Astrocyte (in vitro differentiated cells and primary cell): Measurements from ENCODE around the gene IGF1. TPM values are rescaled to one million over a fixed set of nuclear protein-coding genes. Genes with fewer than 3 reads are reported as not detected.
A peak's percentile ranks its signal among the peaks of the same experiment; 100 is the strongest.

ENCODE experiments used
- DNase-seq: peaks from one replicate; pipeline ENCODE4 v3.0.0-alpha.2; 2010; ENCODE audit warnings: low read depth
- FAIRE-seq: peaks from 2 replicates; lab custom pipeline; 2011; peaks lifted over from hg19 to GRCh38; lab: Jason Lieb, UNC
- H2AFZ ChIP-seq: 2 replicates; pipeline ENCODE4 v1.6.0; 2012; ENCODE audit warnings: low read depth, low read length, inconsistent platforms
- H3K27ac ChIP-seq: 2 replicates; pipeline ENCODE4 v1.5.1; 2011; ENCODE audit warnings: low read depth, low read length, inconsistent platforms
- H3K27me3 ChIP-seq: 2 replicates; pipeline ENCODE4 v1.6.0; 2011; ENCODE audit warnings: low read length, inconsistent platforms; ENCODE audit not compliant: insufficient read depth
- H3K36me3 ChIP-seq: 2 replicates; pipeline ENCODE4 v1.5.1; 2011; ENCODE audit warnings: low read length, inconsistent platforms; ENCODE audit not compliant: insufficient read depth
- H3K4me1 ChIP-seq: 2 replicates; pipeline ENCODE4 v1.5.1; 2011; ENCODE audit warnings: low read length, inconsistent platforms; ENCODE audit not compliant: insufficient read depth
- H3K4me2 ChIP-seq: 2 replicates; pipeline ENCODE4 v1.6.0; 2012; ENCODE audit warnings: low read length, inconsistent platforms
- H3K4me3 ChIP-seq: 2 replicates; pipeline ENCODE4 v1.5.1; 2011; ENCODE audit warnings: low read depth, mild to moderate bottlenecking, low read length, inconsistent platforms; ENCODE audit not compliant: insufficient read depth
- H3K79me2 ChIP-seq: 2 replicates; pipeline ENCODE4 v1.6.0; 2012; ENCODE audit warnings: mild to moderate bottlenecking, low read length, inconsistent platforms; ENCODE audit not compliant: insufficient read depth
- H3K9ac ChIP-seq: 2 replicates; pipeline ENCODE4 v1.6.0; 2012; ENCODE audit warnings: mild to moderate bottlenecking, low read length, inconsistent platforms
- H3K9me3 ChIP-seq: 2 replicates; pipeline ENCODE4 v1.5.1; 2012; ENCODE audit warnings: low read depth, mild to moderate bottlenecking, low read length, inconsistent platforms; ENCODE audit not compliant: insufficient read depth
- H4K20me1 ChIP-seq: 2 replicates; pipeline ENCODE4 v1.6.0; 2012; ENCODE audit warnings: low read length, inconsistent platforms; ENCODE audit not compliant: insufficient read depth
- H3K27ac Mint-ChIP-seq: one replicate; pipeline ENCODE4 v1.8.0; 2021; ENCODE audit warnings: mild to moderate bottlenecking, mixed read lengths; ENCODE audit not compliant: unreplicated experiment
- H3K27me3 Mint-ChIP-seq: one replicate; pipeline ENCODE4 v1.8.0; 2021; ENCODE audit warnings: low read depth, mixed read lengths; ENCODE audit not compliant: unreplicated experiment
- H3K36me3 Mint-ChIP-seq: one replicate; pipeline ENCODE4 v1.8.0; 2021; ENCODE audit warnings: low read depth, mixed read lengths; ENCODE audit not compliant: unreplicated experiment
- H3K4me1 Mint-ChIP-seq: one replicate; pipeline ENCODE4 v1.8.0; 2021; ENCODE audit warnings: low read depth, mixed read lengths; ENCODE audit not compliant: unreplicated experiment
- H3K4me3 Mint-ChIP-seq: one replicate; pipeline ENCODE4 v1.8.0; 2021; ENCODE audit warnings: mild to moderate bottlenecking, moderate library complexity, mixed read lengths; ENCODE audit not compliant: unreplicated experiment
- H3K9me3 Mint-ChIP-seq: one replicate; pipeline ENCODE4 v1.8.0; 2021; ENCODE audit warnings: mild to moderate bottlenecking, mixed read lengths; ENCODE audit not compliant: unreplicated experiment
- EZH2 ChIP-seq: IDR thresholded peaks from 2 replicates; pipeline ENCODE4 v1.6.1; 2012; ENCODE audit warnings: mild to moderate bottlenecking, low read length, inconsistent platforms; ENCODE audit not compliant: insufficient read depth
- total RNA-seq: library from RNA; stranded (reverse); gene quantifications from 2 replicates; pipeline ENCODE4 v1.2.1, GENCODE V29; 2021
- TF ChIP-seq, protein P1 (sequence below): IDR thresholded peaks from 2 replicates; pipeline ENCODE4 v1.5.1; 2011; ENCODE audit warnings: low read depth, mild to moderate bottlenecking, inconsistent platforms, low read length, moderate library complexity; ENCODE audit not compliant: insufficient read depth

IGF1 gene
- total RNA-seq, 1 donor from 2014 or later = 1.9 TPM

DNA sequence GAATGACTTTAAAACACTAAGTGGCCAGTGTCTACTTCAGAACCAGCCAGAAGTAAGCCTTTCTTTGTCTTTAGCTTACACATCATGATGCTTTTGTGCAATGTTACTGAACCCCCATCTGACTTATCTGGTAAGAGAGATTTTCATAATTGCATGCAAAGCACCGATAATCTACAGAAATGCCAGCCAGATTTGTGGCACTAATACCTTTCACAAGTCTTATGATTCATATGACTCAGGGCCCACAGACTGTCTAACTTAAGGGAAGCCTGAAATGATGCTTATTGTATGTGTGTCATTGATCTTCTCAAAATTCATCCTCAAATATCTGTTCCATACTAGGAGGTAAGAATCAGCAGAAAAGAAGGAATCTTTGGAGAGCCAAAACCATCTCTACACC lies 18.0 kb downstream of the IGF1 start:
- no peaks in the 10 kb centered on the region for H3K36me3 Mint-ChIP-seq
- H3K9me3 ChIP-seq = no peaks in the 10 kb centered on the region
- peaks cover 1% of the 10 kb centered on the region for H3K9me3 Mint-ChIP-seq
- no peaks in the 10 kb centered on the region for H3K27me3 Mint-ChIP-seq
- H3K4me1 Mint-ChIP-seq = no peaks in the 10 kb centered on the region
- no peak overlapping the region for H3K4me2 ChIP-seq
- DNase-seq (peak; percentile 31), FAIRE-seq (no peak)
- no peak overlapping the region for H3K9ac ChIP-seq
- H3K4me1 ChIP-seq = peaks cover 3% of the 10 kb centered on the region
- no peak overlapping the region for H3K4me3 Mint-ChIP-seq
- no peak overlapping the region for H2AFZ ChIP-seq
- H3K27me3 ChIP-seq = no peaks in the 10 kb centered on the region
- no peak overlapping the region for H3K4me3 ChIP-seq
- H3K27ac ChIP-seq = peak overlapping the region; percentile 47
- no peaks in the 10 kb centered on the region for H3K36me3 ChIP-seq
- H3K79me2 ChIP-seq = no peaks in the 10 kb centered on the region
- no peak overlapping the region for H3K27ac Mint-ChIP-seq
- TF ChIP-seq, protein P1, sequence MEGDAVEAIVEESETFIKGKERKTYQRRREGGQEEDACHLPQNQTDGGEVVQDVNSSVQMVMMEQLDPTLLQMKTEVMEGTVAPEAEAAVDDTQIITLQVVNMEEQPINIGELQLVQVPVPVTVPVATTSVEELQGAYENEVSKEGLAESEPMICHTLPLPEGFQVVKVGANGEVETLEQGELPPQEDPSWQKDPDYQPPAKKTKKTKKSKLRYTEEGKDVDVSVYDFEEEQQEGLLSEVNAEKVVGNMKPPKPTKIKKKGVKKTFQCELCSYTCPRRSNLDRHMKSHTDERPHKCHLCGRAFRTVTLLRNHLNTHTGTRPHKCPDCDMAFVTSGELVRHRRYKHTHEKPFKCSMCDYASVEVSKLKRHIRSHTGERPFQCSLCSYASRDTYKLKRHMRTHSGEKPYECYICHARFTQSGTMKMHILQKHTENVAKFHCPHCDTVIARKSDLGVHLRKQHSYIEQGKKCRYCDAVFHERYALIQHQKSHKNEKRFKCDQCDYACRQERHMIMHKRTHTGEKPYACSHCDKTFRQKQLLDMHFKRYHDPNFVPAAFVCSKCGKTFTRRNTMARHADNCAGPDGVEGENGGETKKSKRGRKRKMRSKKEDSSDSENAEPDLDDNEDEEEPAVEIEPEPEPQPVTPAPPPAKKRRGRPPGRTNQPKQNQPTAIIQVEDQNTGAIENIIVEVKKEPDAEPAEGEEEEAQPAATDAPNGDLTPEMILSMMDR = no peak
- no peak for TF ChIP-seq EZH2
- H4K20me1 ChIP-seq = no peaks in the 10 kb centered on the region

DNA sequence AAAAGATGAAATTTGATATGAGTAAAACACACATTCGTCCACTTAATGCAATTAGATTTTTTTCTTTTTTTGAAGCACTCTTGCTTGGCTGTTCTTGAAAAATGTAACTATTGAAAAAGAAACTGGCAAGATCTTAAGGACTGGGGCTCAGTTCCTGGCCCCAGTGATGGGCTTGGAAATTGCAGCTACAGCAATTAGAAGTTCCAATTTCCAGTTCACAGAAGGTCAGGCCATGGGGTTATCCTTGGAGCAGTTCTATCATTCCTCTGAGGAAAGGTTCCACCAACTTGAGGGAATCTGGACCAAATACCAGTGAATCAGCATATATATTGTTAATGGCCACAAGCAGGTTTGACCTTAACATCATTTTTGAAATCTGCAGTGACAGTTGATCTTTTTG lies 18.9 kb downstream of the IGF1 start:
- no peak overlapping the region for H3K4me3 ChIP-seq
- no peaks in the 10 kb centered on the region for H3K9me3 ChIP-seq
- no peak overlapping the region for H3K9ac ChIP-seq
- Mint-ChIP-seq H3K27ac (no peak overlapping the region), H3K27me3 (no peaks in the 10 kb centered on the region), H3K9me3 (peaks cover 1% of the 10 kb centered on the region), H3K4me3 (no peak overlapping the region), H3K36me3 (no peaks in the 10 kb centered on the region), H3K4me1 (no peaks in the 10 kb centered on the region)
- TF ChIP-seq EZH2 = no peak
- TF ChIP-seq, protein P1 = no peak
- no peaks in the 10 kb centered on the region for H4K20me1 ChIP-seq
- no peaks in the 10 kb centered on the region for H3K27me3 ChIP-seq
- H2AFZ ChIP-seq = no peak overlapping the region
- no peak overlapping the region for H3K4me2 ChIP-seq
- FAIRE-seq = no peak
- no peaks in the 10 kb centered on the region for H3K36me3 ChIP-seq
- H3K4me1 ChIP-seq = peaks cover 3% of the 10 kb centered on the region
- no peak for DNase-seq
- no peak overlapping the region for H3K27ac ChIP-seq
- H3K79me2 ChIP-seq = no peaks in the 10 kb centered on the region

DNA sequence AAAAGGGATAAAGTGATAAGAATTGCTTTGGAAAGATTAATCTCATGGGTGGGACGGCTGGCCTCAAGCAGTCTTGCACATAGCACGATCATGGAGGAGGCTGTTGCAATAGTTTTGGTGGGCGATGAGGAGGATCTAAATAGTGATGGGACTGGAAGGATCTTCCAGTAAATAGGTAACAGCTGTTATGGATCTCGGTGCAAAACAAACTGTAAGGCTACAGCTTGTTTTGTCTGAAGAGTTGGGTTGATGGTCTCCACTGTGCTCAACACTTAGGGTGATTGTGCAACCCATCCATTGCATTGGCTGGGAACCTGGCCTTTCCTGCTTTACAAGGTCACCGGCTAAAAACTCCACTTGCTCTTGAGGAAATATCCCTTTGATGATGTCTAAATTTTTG lies 21.0 kb downstream of the IGF1 start:
- H2AFZ ChIP-seq = no peak overlapping the region
- no peak overlapping the region for H3K27ac Mint-ChIP-seq
- no peaks in the 10 kb centered on the region for H3K36me3 ChIP-seq
- H3K4me3 ChIP-seq = no peak overlapping the region
- no peak for DNase-seq
- no peak overlapping the region for H3K27ac ChIP-seq
- no peaks in the 10 kb centered on the region for H3K4me1 Mint-ChIP-seq
- H3K79me2 ChIP-seq = no peaks in the 10 kb centered on the region
- no peaks in the 10 kb centered on the region for H4K20me1 ChIP-seq
- H3K4me2 ChIP-seq = no peak overlapping the region
- H3K4me1 ChIP-seq = peaks cover 3% of the 10 kb centered on the region
- H3K9me3 Mint-ChIP-seq = peaks cover 1% of the 10 kb centered on the region
- no peak overlapping the region for H3K9ac ChIP-seq
- H3K27me3 ChIP-seq = no peaks in the 10 kb centered on the region
- no peaks in the 10 kb centered on the region for H3K9me3 ChIP-seq
- no peaks in the 10 kb centered on the region for H3K27me3 Mint-ChIP-seq
- no peaks in the 10 kb centered on the region for H3K36me3 Mint-ChIP-seq
- no peak overlapping the region for H3K4me3 Mint-ChIP-seq
- TF ChIP-seq EZH2 = no peak
- FAIRE-seq = no peak
